T-helper 2 cell (primary cell): ENCODE measurements around the gene DTNB.

Experiments used
- DNase-seq, 5 experiments: peaks; one replicate each; pipeline versions ENCODE4 v3.0.0 to v3.0.0-alpha.2; 2012 to 2022

DTNB gene

DNA sequence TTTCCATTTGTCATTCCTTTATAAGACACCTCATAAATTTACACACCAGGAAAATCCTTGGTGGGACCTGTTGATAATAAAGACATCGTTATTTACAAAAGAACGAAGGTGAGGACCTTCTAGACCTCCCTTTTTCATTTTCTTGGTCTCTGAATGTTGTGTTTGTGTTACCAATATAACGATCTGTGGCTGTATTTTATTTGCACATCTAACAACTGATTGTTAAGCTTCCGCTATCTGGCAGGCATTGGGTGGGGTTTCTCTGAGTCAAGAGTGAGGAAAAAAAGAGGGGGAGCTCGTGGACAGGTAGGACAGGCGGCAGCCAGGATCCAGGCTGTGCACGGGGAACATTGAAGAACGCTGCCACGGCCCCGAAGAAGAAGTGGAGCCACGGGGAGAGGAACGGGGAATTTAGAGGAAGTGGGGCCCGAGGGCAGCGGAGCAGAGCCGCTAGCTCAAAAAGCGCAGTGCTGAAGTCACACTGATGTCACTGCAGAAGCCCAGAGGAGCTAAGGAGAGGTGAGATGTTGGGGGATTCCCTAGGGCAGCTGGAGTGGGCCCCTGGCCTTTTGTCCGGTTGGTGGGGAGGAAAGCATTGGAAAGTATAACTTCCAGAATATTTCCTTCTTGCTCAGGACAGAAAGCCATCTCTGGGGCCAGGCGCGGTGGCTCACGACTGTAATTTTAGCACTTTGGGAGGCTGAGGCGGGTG is 310.8 kb downstream of the DTNB start:
- peak in 4 of 5 experiments; percentile 27 to 72 (median 54) for DNase-seq

DNA sequence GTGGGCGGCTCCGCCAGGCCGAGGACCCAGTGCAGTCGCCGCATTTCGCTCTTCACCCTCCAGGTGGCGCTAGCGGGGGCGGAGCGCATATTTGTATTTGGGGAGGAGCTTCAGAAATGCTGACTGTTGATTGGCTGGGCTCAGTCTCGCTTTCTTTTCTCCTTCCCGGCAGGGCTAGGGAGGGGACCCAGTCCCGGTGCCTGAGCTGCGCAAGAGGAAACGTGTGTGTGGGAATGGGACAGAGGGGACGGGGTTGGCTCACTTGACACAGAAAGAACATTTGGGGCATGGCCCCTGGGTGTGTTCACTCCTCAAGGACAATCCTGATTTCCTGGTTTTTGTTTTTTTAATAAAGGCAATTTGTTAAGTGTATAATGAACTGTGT is 311.3 kb downstream of the DTNB start:
- peak; percentile 86 to 95 (median 87) for DNase-seq

GRCh38 chr2:25361261-25362048 is 311.9 kb downstream of the DTNB start:
- no peak for DNase-seq

- no peak for DNase-seq
These were observed 314.5 kb downstream of the DTNB start for GRCh38 chr2:25358836-25359235.

DNA sequence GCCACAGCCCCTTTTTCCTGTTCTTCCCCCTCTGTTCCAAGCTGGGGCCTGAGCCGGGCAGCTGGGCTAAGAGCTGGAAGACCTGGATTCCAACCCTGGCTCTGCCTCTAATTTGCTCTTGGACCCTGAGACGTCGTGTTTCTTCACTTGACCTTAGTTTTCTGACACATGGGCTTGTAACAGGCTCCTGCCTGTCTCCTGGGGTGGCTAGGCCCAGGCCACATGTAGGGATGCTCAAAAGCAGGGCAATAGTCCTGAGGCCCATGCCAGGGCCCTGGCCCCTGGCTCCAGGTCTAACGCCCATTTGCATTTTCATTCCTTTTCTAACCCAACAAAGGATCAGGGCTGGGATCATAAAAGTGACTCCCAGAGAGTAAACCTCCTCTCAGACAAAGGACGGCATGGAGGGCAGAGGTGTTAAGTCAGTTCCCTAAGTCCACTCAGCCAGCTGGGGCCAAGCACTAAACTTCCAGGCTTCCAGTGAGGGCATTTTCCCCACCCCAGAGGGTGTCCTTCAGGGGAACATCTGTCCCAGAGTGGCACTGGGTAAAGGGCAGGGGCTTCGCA is 315.0 kb downstream of the DTNB start:
- no peak for DNase-seq

- DNase-seq, result no peak
These were observed 317.3 kb downstream of the DTNB start for GRCh38 chr2:25356088-25356487.

GRCh38 chr2:25355270-25355669 is 318.1 kb downstream of the DTNB start:
- DNase-seq, result no peak

- DNase-seq, result no peak
These were observed 319.3 kb downstream of the DTNB start for GRCh38 chr2:25354116-25354515.

- DNase-seq, result no peak
These were observed 324.0 kb downstream of the DTNB start for GRCh38 chr2:25349397-25349796.

DNA sequence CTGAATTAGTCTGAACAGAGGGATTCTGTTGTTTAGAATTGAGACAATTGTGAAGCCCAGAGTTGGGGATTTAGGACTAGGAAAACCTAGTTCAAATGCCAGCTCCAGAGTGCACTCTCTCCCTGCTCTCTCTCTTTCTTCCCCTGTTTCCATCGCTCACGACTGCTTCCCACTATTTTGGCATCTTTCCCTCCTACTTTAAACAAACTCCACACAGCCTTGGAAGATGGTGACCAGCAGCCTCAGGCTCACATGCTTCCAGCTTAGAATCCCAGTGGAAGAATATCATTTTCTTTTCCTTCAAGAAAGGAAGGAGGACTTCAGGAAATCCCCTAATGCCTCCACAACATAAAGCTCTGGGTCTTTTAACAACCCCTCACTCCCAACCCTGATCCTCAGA is 325.5 kb downstream of the DTNB start:
- no peak for DNase-seq

GRCh38 chr2:25347205-25347815 is 326.1 kb downstream of the DTNB start:
- no peak for DNase-seq

DNA sequence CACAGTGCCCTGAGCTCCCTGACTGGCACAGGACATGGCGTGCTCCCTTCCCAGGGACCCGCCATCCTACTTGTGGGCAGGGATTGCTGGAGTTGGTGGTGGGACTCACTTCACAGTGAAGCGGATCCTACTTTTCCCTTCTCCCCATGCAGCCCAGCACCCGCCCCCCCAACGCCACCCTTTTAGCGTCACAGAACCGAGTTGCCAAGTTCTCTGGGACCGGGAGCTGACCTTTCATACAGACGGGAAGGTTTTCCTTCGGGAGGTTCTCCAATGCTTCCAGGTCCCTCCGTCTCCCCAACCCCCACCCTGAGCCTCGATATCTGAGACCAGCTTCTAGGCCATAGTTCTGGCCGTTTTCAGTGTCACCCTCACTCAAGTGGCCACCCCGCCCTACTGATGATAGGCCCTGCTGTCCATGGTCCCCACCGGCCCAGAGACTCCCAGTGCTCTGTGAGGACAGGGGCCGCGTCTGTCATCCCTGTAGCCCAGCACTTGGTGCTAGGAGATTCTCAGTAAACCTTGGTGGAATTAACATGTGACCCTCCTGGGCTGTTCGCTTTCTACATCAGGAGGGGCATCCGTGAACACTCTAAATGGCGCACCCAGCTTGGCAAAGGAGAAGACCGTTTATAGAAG is 330.1 kb downstream of the DTNB start:
- no peak for DNase-seq

- DNase-seq, result peak; percentile 68 to 85 (median 75)
These were observed 330.8 kb downstream of the DTNB start for GRCh38 chr2:25342372-25343186.

DNA sequence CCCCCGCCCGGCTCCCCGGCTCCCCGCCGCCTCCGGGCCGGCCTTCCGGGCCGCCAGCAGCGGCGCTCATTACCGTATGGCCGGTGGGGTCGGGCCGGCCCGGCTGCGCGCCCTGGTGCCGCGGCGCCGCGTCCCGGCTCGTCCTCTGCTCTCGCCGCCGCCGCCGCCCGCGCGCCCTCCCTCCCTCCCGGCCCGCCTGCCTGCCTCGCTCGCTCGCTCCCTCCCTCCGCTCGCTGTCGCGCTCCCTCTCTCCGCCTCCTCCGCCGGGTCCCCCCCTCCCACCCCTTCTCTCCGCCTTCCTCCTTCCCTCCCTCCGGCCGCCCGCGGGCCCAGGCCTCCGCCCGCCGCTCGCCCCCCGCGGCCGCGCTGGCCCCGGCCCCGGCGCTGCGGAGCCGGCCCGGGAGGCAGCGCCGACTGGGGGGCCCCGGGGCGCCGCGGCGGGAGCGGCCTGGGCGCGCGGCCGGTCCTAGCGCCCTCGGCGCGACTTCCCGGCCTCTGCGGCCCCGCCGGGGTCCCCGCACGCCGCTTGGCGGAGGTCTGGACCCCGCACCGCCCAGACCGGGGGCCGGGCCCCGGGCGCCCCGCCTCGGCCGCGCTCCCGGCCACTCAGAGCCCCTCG is 331.5 kb downstream of the DTNB start, which contains the start of gene DNMT3A:
Gene DNMT3A (minus strand): TSS at position 173 of the 619 bp plus-strand sequence. CDS start 27,941 bp downstream, outside the sequence.
- DNase-seq, result peak in 3 of 5 experiments; percentile 15 to 80 (median 43)

DNA sequence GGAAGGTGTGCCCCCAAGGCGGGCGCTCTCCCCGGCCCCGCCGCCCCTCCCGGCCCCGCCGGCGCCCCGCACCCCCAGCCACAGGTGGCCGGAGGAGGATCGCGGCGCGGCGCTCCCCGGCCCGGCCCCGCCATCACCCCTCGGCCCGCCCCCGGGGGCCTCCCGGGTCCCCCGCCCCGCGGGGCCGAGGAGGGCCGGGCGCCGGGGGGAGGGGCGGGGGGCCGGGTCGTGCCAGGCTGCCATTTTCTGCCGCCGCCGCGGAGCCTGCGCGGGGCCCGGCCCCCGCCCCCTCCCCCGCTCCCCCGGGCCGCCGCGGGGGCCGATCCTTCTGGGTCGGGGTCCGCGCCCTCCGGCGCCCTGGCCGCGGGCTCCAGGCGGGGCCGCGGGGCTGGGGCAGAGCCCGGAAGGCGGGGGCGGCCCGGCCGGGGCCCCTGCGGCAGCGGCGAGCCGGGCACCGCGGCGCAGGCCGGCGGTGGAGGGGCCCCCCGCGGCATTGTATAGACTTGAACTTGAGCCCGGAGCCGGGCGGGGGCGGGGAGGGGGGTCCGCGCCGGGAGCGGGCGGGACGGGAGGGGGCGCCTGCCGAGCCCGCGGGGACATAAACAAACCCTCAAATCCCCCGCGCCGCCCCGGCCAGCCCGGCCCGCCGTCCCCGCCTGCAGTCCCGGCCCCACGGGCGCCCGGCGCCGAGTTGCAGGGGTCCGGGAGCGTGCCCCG is 332.2 kb downstream of the DTNB start:
- DNase-seq, result peak in 1 of 5 experiments; percentile 32

DNA sequence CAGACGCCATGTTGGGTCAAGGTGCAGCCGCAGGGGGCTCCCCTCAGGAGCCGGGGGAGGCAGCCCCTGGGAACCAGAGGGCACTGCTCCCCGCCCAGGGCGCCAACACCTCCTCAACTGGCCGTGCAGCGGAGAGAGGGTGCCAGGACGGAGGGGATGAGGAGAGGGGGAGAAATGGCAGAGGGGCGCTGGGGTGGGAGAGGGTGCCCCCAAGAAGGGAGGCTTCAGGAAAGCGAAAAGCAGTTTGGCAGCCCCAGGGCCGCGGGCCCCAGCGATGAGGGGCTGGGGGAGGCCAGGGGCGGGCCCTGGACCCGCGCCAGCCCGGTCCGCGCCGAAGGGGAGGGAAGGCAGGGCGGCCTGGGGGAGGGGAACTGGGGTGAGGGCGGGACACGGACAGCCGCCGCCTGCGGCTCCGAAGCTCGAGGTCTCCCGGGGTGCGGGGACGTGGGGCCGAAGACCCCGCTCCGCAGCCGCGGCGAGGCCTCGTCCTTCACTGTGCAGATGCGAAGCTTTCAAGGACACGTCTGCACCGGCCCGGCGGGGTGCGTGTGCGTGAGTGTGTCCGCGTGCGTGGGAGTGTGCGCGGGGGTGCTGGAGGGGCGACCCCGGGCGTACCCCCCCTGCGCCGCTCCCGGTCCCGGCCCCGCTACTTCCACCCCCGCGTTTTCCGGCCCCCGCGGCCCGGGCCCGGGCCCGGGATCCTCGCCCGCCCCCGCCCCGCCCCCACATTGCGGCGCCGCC is 333.0 kb downstream of the DTNB start:
- DNase-seq, result no peak

GRCh38 chr2:25339791-25340180 is 333.6 kb downstream of the DTNB start:
- no peak for DNase-seq

- DNase-seq, result no peak
These were observed 334.1 kb downstream of the DTNB start for GRCh38 chr2:25339211-25339674.

DNA sequence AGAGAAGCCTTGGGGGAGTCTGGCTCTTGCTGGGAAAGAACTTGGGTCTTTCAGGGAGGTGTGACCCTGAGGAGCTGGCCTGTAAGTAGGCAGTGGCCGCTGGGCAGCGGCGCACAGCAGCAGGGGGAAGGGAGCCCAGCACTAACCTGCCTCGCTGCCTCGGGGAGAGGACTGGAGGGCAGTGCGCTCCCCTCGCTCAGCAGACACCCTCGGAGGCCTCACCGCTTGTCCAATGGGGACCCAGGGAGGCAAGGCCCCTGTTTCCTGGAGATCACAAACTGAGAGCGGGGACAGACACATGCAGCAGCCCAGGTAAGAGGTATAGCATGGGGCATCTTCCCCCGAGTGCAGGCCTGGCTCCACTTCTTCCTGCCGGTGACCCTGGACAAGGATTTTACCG is 335.0 kb downstream of the DTNB start:
- DNase-seq, result no peak

DNA sequence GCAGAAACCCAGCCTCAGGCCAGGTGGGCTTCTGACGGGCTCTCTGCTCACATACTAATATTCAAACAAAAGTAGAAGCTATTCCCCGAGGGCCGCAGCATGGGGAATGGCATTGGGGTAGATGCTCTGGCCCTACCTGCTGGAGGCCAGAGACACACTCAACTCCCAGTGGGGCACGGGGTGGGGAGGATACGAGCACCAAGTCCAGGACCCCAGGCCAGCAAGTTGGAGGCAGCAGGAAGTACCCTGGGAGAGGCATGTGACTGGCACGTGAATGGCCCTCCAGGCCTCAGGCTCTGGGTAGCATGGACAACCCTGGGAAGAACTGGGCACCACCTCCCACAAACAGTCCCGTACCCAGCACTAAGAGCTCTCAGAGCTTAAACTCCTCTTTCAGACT is 335.5 kb downstream of the DTNB start:
- DNase-seq, result no peak
